ENCODE data around the gene PLXNB1. TPM values are rescaled to one million over a fixed set of nuclear protein-coding genes. Genes with fewer than 3 reads are reported as not detected.
A peak's percentile ranks its signal among the peaks of the same experiment; 100 is the strongest.
"Not testable (repeated sequence)": the region's sequence is repeated elsewhere in the genome, so short reads cannot be mapped to it uniquely, and the experiment has no call there.

The PLXNB1 gene
- total and polyA plus RNA-seq, 10 of the 15 experiments (the other 5 are each of a cell fraction or from before 2014, with no cell fraction given) = 0.18 to 15.1 (median 5.3) TPM

DNA sequence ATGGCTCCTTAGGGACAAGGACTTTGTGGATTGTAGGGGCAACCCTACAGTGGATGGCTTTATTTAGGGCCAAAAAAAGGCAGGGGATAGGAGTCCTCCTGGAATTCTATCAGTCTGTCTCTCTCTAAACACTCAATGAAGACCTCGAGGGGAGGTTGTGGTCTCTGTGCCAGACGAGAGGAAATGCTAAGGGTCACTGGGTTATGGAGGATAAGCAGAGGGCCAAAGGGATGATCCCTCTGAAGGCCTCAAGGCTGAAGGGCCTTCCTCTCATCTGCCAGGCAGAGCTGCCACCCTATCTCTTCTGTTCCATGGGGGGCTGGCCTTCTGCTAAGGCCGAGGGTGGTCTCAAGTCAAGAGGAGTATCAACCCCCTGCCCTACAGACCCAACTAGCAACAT lies 27.0 kb downstream of the PLXNB1 start (continued):
- TF ChIP-seq FOS (IDR thresholded peaks at IDR 0.05; ENCODE audit: borderline replicate concordance, extremely low read depth, insufficient read length) (no peak), TCF12 (IDR thresholded peaks at IDR 0.05; ENCODE audit: low read depth, low read length) (no peak), CBX5 (IDR thresholded peaks at IDR 0.05; ENCODE audit: low read depth) (no peak)

DNA sequence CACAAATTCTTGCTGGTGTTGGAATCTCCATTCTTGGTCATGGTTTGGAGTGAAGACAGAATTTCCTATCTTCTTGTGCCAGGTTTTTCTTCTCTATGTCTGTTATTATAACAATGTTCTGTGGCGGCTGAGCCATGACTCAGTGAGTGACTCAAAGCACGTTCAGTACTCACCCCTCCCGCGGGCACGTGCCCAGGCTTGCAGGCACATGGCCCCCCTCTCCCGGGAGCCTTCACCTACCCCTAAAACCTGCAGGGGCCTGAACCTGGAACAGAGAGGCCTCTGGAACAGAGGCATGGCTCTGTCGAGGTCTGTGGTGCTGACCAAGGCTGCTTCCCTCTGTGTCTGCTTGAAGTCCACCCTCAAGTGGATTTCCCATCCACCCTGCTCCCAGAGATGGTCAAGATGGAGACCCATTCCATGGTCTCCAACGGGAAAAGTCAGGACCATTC lies 27.6 kb downstream of the PLXNB1 start:
- ATAC-seq (no peak), DNase-seq (ENCODE audit: low read depth, low spot score) (no peak), FAIRE-seq (no peak)
- TF ChIP-seq ZNF622 (IDR thresholded peaks at IDR 0.05) (no peak), BHLHE40 (IDR thresholded peaks at IDR 0.05; ENCODE audit: borderline replicate concordance in 1 of 2, low read depth in 2 of 2, low read length in 1 of 2) (peak in 1 of 2 experiments; percentile 62; a peak in 1 of 4 replicates)
- ChIA-PET SMC1A (ENCODE audit: uncharacterized antibody, unreplicated experiment) (interaction anchor here (0.6 to 8.0 kb wide), 5 partner anchors 19 to 129 kb away, joined by 3 to 287 read pairs (median 16); partner anchors contain the start of genes ATRIP, CCDC51 and TMA7), CTCF (interaction anchor here (0.6 to 22.0 kb wide), 9 partner anchors 10 to 157 kb away, joined by 3 to 757 read pairs (median 14); partner anchors contain the start of genes CCDC51 and TMA7), RAD21 (ENCODE audit: unreplicated experiment) (interaction anchor here (0.8 to 5.9 kb wide), 5 partner anchors 31 to 233 kb away, joined by 3 to 259 read pairs (median 28); partner anchors contain the start of gene SLC26A6), POLR2A (no interaction called here)
- H4K20me1 ChIP-seq (ENCODE audit: control insufficient read depth, insufficient read depth) = no peaks in the 10 kb centered on the region
- no peak overlapping the region for H3K9ac ChIP-seq (ENCODE audit: control insufficient read depth, insufficient read depth, low read length)
- BruUV-seq (replicated peaks) = no TSS peak
- H3K4me3 ChIP-seq = no peak overlapping the region
- no peaks in the 10 kb centered on the region for H3K9me3 ChIP-seq (replicated peaks; ENCODE audit: control insufficient read depth, insufficient read depth, low read length)
- H3K27me3 ChIP-seq (replicated peaks in 1 of 2; ENCODE audit: control insufficient read depth in 2 of 2, insufficient read depth in 2 of 2, low read length in 1 of 2) = no peaks in the 10 kb centered on the region
- in situ Hi-C loops (cut with MboI) (loop anchor here (5.0 kb wide), 1 partner anchor 35 kb away; no protein-coding TSS in a partner anchor), intact Hi-C loops (cut with micrococcal nuclease; ENCODE audit: unreplicated experiment) (no loop called here)
- H2AFZ ChIP-seq (ENCODE audit: control insufficient read depth, low read depth, low read length) = no peak overlapping the region
- H3K79me2 ChIP-seq (ENCODE audit: control insufficient read depth, insufficient read depth, low read length) = no peaks in the 10 kb centered on the region
- 27% methylated on average over 8 of the region's 8 CpGs for WGBS (ENCODE audit: insufficient coverage, insufficient replicate concordance, low lambda C conversion rate, missing lambda C conversion rate)
- H3K36me3 ChIP-seq (ENCODE audit: control insufficient read depth in 2 of 2, insufficient read depth in 2 of 2, low read length in 1 of 2) = no peaks in the 10 kb centered on the region
- no peak overlapping the region for H3K27ac ChIP-seq (ENCODE audit: control insufficient read depth, insufficient read depth)
- no peak overlapping the region for H3K4me2 ChIP-seq (ENCODE audit: control insufficient read depth, insufficient read depth)
- no peaks in the 10 kb centered on the region for H3K4me1 ChIP-seq (ENCODE audit: control insufficient read depth, insufficient read depth, low read length)

GRCh38 chr3:48401434-48401901 lies 28.4 kb downstream of the PLXNB1 start:
- POLR2A ChIA-PET = interaction anchor here (0.7 to 1.7 kb wide), 4 partner anchors 12 to 213 kb away, joined by 3 to 11 read pairs (median 4); partner anchors contain the start of gene CDC25A
- 61% methylated on average over 12 of the region's 12 CpGs for WGBS (ENCODE audit: insufficient coverage, insufficient replicate concordance, low lambda C conversion rate, missing lambda C conversion rate)
- FAIRE-seq; H4K20me1 ChIP-seq (ENCODE audit: control insufficient read depth, insufficient read depth); H3K36me3 ChIP-seq (ENCODE audit: control insufficient read depth in 2 of 2, insufficient read depth in 2 of 2, low read length in 1 of 2); H3K4me2 ChIP-seq (ENCODE audit: control insufficient read depth, insufficient read depth); H3K79me2 ChIP-seq (ENCODE audit: control insufficient read depth, insufficient read depth, low read length); H3K9me3 ChIP-seq (replicated peaks; ENCODE audit: control insufficient read depth, insufficient read depth, low read length); H2AFZ ChIP-seq (ENCODE audit: control insufficient read depth, low read depth, low read length); DNase-seq (ENCODE audit: low read depth, low spot score); H3K4me1 ChIP-seq (ENCODE audit: control insufficient read depth, insufficient read depth, low read length); H3K27me3 ChIP-seq (replicated peaks in 1 of 2; ENCODE audit: control insufficient read depth in 2 of 2, insufficient read depth in 2 of 2, low read length in 1 of 2); H3K4me3 ChIP-seq; ATAC-seq; H3K27ac ChIP-seq (ENCODE audit: control insufficient read depth, insufficient read depth); BruUV-seq (replicated peaks); H3K9ac ChIP-seq (ENCODE audit: control insufficient read depth, insufficient read depth, low read length): not testable (repeated sequence)
- SMC1A ChIA-PET (ENCODE audit: uncharacterized antibody, unreplicated experiment) = interaction anchor here (0.8 to 8.0 kb wide), 36 partner anchors 7 to 606 kb away, joined by 3 to 287 read pairs (median 5); partner anchors contain the start of genes ATRIP, CCDC51, NME6 and PFKFB4
- CTCF ChIA-PET = interaction anchor here (0.6 to 22.0 kb wide), 57 partner anchors 9 to 934 kb away, joined by 3 to 757 read pairs (median 6); partner anchors contain the start of genes ATRIP, CCDC51, NME6 and PFKFB4
- intact Hi-C loops (cut with micrococcal nuclease; ENCODE audit: unreplicated experiment) = loop anchor here (1.0 to 2.0 kb wide), 5 partner anchors 35 to 169 kb away; no protein-coding TSS in a partner anchor
- in situ Hi-C loops (cut with MboI) = loop anchor here (5.0 kb wide), 1 partner anchor 36 kb away; no protein-coding TSS in a partner anchor
- RAD21 ChIA-PET (ENCODE audit: unreplicated experiment) = interaction anchor here (0.5 to 5.9 kb wide), 41 partner anchors 8 to 550 kb away, joined by 3 to 259 read pairs (median 4); partner anchors contain the start of genes ATRIP, CCDC51, IP6K2 and NME6
